Adrenal gland (tissue), 5 donors: ENCODE data around the gene GZMB.

Experiments
- CTCF ChIP-seq, 6 experiments: fragments of 450-650 bp in 4 of 6; fragments of 200-600 bp in 2 of 6; sonication (generic) in 1 of 6; IDR thresholded peaks; 1 replicate in 5 of 6; 2 replicates in 1 of 6; pipeline versions ENCODE4 v1.5.1 to v1.8.0; 2016 to 2021; ENCODE audit warnings: antibody characterized with exemption in 6 of 6, mild to moderate bottlenecking in 2 of 6, moderate library complexity in 1 of 6
- POLR2A ChIP-seq, 2 donors: fragments of 450-650 bp; IDR thresholded peaks; one replicate each; pipeline ENCODE4 v1.6.1; 2017; ENCODE audit warnings: antibody characterized with exemption in 2 of 2, mild to moderate bottlenecking in 2 of 2, moderate library complexity in 1 of 2
- donor health status: DM: no; HTN: no; CAD: no.

- TF ChIP-seq POLR2A (IDR thresholded peaks at IDR 0.05) (no peak), CTCF (IDR thresholded peaks at IDR 0.05) (no peak)
Measured at GRCh38 chr14:24639905-24640304, 5.9 kb upstream of the GZMB start.
